Skeletal muscle tissue (tissue), 4 donors: ENCODE measurements around the gene EXOC6. TPM values are rescaled to one million over a fixed set of nuclear protein-coding genes. Genes with fewer than 3 reads are reported as not detected.

Experiments
- H3K27ac ChIP-seq: one replicate; pipeline ENCODE4 v1.7.0; 2013; ENCODE audit warnings: mild to moderate bottlenecking, low read depth, low read length, inconsistent platforms
- H3K27me3 ChIP-seq, 3 donors: one replicate each; pipeline ENCODE4 v1.7.0; 2013; ENCODE audit warnings: low read length in 3 of 3; ENCODE audit not compliant: control insufficient read depth in 3 of 3, insufficient read depth in 3 of 3
- H3K36me3 ChIP-seq, 3 donors: one replicate each; pipeline ENCODE4 v1.7.0; 2013; ENCODE audit warnings: low read length in 3 of 3; ENCODE audit not compliant: control insufficient read depth in 3 of 3, insufficient read depth in 3 of 3
- H3K4me1 ChIP-seq, 3 donors: one replicate each; pipeline ENCODE4 v1.7.0; 2013; ENCODE audit warnings: low read length in 3 of 3, mild to moderate bottlenecking in 3 of 3; ENCODE audit not compliant: control insufficient read depth in 3 of 3, insufficient read depth in 3 of 3
- H3K4me3 ChIP-seq, 3 donors: one replicate each; pipeline ENCODE4 v1.7.0; 2013; ENCODE audit warnings: low read length in 3 of 3
- H3K9ac ChIP-seq, 3 donors: one replicate each; pipeline ENCODE4 v1.7.0; 2013; ENCODE audit warnings: low read length in 3 of 3, mild to moderate bottlenecking in 3 of 3, moderate library complexity in 2 of 3, low read depth in 1 of 3
- H3K9me3 ChIP-seq, 3 donors: one replicate each; pipeline ENCODE4 v1.7.0; 2013; ENCODE audit warnings: low read length in 3 of 3; ENCODE audit not compliant: control insufficient read depth in 3 of 3
- total RNA-seq: library from RNA; depleted of rRNA; stranded (reverse); fragments of >200 nt; gene quantifications from one replicate; pipeline ENCODE4 v1.2.3, GENCODE V29; 2014
- donor health status: Osteomylitis.

The EXOC6 gene
- total RNA-seq, 1 donor from 2014 or later, result 54.8 TPM

DNA sequence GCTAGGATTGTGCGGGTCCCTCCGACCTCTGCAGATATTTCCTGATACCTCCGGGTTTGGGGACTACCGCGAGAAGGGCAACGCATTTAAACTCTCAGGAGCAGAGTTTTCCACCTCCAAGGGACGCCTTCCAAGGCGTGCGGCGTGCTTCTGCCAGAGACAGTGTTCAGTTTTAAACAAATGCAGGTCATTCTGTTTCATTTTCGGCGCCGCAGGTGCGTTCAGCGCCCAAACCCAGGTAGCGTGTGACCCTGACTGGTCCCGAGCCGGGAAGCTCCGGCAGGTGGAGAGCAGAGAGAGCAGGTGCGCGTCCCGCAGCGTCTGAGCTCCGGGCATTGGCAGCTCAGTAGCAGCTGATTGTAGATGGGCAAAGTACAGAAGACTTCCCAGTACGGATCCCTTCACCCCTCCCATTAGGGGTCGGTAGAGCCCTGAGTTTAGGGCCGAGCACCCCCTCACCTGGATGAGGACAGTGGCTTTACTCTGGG is 223.9 kb downstream of the EXOC6 start:
- Histone ChIP-seq H3K4me1 (peaks cover 28 to 43% (median 33%) of the 10 kb centered on the region in 3 donors), H3K27ac (no peak overlapping the region), H3K36me3 (no peaks in the 10 kb centered on the region), H3K9me3 (no peaks in the 10 kb centered on the region), H3K4me3 (peak overlapping the region; percentile 57 to 62 (median 58)), H3K9ac (peak overlapping the region in 2 of 3 donors; percentile 48 to 54), H3K27me3 (peaks cover 79 to 92% (median 86%) of the 10 kb centered on the region in 3 donors)

DNA sequence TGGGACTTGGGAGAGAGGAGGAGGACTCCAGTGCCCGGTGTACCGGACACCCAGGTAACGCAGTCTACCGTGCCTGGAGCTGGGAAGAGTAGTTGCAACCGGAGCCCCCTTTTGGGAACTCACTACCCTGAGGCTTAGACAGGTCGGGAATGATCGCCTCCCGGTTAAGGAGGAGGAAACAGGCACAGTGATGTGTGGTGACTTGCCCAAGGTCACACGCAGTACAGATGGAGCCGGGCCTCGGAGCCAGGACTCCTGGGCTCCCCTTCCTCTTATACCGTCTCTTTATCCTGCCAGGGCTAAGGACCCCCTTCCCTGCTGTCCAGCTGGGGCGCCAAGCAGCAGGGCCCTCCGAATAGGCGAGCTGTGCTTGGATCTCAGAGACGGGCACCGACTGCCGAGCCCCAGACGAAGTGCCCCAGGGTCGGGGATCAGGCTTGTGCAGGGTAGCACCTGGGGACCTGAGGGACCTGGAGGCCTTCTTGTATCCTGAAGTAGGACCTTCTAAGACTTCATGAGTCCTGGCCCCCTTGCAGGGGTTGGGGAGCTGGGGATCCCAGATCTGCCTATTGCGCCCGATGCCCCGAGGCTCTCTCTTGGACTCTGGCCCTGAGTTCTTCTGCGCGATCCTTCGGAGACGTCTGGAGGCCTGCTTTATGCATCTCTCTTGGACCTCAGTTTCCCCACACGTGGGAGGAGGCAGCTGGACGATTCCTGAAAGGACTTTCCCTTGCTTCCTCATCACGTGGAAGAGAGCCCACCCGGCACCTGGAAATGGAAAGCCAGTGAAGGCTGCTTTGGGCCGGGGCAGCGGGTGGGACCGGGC is 224.6 kb downstream of the EXOC6 start:
- Histone ChIP-seq H3K9me3 (no peaks in the 10 kb centered on the region), H3K9ac (peak overlapping the region in 1 of 3 donors; percentile 54), H3K36me3 (no peaks in the 10 kb centered on the region), H3K27me3 (peaks cover 74 to 89% (median 83%) of the 10 kb centered on the region in 3 donors), H3K4me1 (peaks cover 28 to 43% (median 33%) of the 10 kb centered on the region in 3 donors), H3K27ac (no peak overlapping the region), H3K4me3 (peak overlapping the region; percentile 57 to 62 (median 58))

DNA sequence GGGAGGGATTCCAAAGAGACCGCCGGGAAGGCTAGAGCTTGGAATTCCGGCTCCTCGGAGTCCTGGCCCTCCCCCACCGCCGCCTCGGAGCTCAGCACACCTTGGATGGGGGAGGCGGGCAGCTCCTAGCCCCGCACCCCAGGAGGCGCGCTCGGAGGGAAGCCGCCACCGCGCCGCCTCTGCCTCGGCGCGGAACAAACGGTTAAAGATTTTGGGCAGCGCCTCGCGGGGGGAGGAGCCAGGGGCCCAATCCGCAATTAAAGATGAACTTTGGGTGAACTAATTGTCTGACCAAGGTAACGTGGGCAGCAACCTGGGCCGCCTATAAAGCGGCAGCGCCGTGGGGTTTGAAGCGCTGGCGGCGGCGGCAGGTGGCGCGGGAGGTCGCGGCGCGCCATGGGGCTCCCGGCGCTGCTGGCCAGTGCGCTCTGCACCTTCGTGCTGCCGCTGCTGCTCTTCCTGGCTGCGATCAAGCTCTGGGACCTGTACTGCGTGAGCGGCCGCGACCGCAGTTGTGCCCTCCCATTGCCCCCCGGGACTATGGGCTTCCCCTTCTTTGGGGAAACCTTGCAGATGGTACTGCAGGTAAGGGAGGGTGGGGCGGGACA is 225.3 kb downstream of the EXOC6 start, which contains the start of gene CYP26A1:
TSS of gene CYP26A1 (plus strand) at position 355 of the 608 bp plus-strand sequence. CDS start at position 397, 42 bp downstream.
- peaks cover 67 to 85% (median 79%) of the 10 kb centered on the region in 3 donors for H3K27me3 ChIP-seq

DNA sequence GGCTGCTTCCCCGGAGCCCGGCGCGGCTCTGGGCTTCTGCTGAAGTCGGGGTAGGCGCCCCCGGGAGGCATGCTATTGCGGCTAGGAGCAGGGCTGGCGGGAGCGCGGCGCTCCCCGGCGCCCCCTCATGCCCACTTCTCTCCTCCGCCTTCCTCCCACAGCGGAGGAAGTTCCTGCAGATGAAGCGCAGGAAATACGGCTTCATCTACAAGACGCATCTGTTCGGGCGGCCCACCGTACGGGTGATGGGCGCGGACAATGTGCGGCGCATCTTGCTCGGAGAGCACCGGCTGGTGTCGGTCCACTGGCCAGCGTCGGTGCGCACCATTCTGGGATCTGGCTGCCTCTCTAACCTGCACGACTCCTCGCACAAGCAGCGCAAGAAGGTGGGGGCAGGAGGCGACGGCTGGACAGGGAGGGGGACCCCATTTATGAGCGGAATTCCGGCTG is 225.9 kb downstream of the EXOC6 start:
- Histone ChIP-seq H3K9ac (no peak overlapping the region), H3K27ac (no peak overlapping the region), H3K9me3 (no peaks in the 10 kb centered on the region), H3K27me3 (peaks cover 62 to 80% (median 75%) of the 10 kb centered on the region in 3 donors), H3K4me3 (peak overlapping the region; percentile 30 to 49 (median 31)), H3K36me3 (no peaks in the 10 kb centered on the region), H3K4me1 (peaks cover 27 to 33% (median 28%) of the 10 kb centered on the region in 3 donors)

More for the DNA sequence above, 225.3 kb downstream of the EXOC6 start, which contains the start of gene CYP26A1:
- H3K9ac ChIP-seq, result no peak within 1 kb of the TSS
- H3K27ac ChIP-seq, result no peak within 1 kb of the TSS
- peaks cover 28 to 37% (median 29%) of the 10 kb centered on the region in 3 donors for H3K4me1 ChIP-seq
- peak within 1 kb of the TSS; percentile 30 to 58 (median 57) for H3K4me3 ChIP-seq
- H3K9me3 ChIP-seq, result no peaks in the 10 kb centered on the region
- no peaks in the 10 kb centered on the region for H3K36me3 ChIP-seq

DNA sequence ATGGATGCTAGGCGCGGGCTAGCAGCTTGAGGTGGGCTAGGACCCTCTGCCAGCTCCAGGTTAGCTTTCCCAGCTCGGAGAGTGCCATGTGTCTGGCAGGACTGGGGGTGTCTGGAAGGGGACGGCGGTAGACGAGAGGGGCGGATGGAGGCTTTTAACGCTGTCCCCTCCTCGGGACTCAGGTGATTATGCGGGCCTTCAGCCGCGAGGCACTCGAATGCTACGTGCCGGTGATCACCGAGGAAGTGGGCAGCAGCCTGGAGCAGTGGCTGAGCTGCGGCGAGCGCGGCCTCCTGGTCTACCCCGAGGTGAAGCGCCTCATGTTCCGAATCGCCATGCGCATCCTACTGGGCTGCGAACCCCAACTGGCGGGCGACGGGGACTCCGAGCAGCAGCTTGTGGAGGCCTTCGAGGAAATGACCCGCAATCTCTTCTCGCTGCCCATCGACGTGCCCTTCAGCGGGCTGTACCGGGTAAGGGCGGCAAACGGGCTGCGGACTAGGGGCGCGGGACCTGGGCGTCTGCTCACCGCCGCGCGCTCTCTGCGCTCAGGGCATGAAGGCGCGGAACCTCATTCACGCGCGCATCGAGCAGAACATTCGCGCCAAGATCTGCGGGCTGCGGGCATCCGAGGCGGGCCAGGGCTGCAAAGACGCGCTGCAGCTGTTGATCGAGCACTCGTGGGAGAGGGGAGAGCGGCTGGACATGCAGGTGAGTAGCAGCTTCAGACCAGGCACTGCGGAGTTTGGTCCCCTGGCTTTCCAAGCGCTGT is 226.5 kb downstream of the EXOC6 start:
- Histone ChIP-seq H3K36me3 (no peaks in the 10 kb centered on the region), H3K27ac (no peak overlapping the region), H3K9ac (no peak overlapping the region), H3K9me3 (no peaks in the 10 kb centered on the region), H3K4me3 (peak overlapping the region in 2 of 3 donors; percentile 31 to 35), H3K27me3 (peaks cover 59 to 80% (median 79%) of the 10 kb centered on the region in 3 donors), H3K4me1 (peaks cover 27 to 33% (median 28%) of the 10 kb centered on the region in 3 donors)

DNA sequence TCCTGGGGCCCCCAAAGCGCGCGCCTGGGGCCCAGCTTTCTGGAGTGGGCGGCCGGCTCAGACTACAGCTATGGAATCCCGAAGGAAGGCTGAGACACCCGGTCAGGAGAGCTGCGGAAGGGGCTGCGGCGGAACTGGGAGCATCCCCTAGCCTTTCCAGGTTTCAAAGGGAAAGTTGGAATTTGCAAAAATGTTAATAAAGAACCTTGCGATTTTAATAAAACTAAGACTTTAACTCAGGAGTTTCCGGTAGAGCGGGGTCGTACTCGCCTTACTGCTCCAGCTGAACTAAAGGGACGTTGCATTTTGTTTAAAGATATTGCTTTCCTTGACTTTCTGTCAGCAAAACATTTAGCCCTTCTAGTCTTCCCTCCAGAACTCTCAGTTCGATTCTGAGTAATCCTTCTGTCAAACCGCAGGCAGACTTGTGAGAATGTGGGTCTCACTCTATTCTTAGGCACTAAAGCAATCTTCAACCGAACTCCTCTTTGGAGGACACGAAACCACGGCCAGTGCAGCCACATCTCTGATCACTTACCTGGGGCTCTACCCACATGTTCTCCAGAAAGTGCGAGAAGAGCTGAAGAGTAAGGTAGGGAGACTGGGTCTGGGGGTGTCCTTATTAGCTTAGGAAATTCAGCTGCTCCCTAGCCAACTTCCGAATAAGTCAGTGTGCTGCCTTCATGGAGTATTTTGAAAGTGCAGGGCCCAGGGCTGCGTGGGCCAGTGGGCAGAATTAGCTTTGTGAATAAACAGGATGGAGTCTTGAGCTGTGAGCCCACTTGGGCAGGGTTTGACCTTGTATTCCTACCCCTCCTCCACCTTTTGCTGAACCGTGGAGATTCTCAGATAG is 227.3 kb downstream of the EXOC6 start:
- Histone ChIP-seq H3K4me3 (no peak overlapping the region), H3K27ac (no peak overlapping the region), H3K4me1 (peaks cover 27 to 33% (median 28%) of the 10 kb centered on the region in 3 donors), H3K9me3 (no peaks in the 10 kb centered on the region), H3K36me3 (no peaks in the 10 kb centered on the region), H3K27me3 (peaks cover 57 to 79% (median 73%) of the 10 kb centered on the region in 3 donors), H3K9ac (no peak overlapping the region)

DNA sequence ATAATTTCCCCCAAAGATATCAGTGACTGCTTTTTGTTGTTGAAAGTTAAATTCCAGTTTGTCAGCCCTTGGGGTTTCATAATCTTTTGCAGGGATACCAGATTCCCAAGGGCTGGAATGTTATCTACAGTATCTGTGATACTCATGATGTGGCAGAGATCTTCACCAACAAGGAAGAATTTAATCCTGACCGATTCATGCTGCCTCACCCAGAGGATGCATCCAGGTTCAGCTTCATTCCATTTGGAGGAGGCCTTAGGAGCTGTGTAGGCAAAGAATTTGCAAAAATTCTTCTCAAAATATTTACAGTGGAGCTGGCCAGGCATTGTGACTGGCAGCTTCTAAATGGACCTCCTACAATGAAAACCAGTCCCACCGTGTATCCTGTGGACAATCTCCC is 228.6 kb downstream of the EXOC6 start:
- H3K27me3 ChIP-seq, result peaks cover 61 to 82% (median 69%) of the 10 kb centered on the region in 3 donors
- no peak overlapping the region for H3K9ac ChIP-seq
- H3K9me3 ChIP-seq, result no peaks in the 10 kb centered on the region
- no peak overlapping the region for H3K4me3 ChIP-seq
- H3K36me3 ChIP-seq, result no peaks in the 10 kb centered on the region
- H3K4me1 ChIP-seq, result peaks cover 24 to 31% (median 25%) of the 10 kb centered on the region in 3 donors
- H3K27ac ChIP-seq, result no peak overlapping the region

DNA sequence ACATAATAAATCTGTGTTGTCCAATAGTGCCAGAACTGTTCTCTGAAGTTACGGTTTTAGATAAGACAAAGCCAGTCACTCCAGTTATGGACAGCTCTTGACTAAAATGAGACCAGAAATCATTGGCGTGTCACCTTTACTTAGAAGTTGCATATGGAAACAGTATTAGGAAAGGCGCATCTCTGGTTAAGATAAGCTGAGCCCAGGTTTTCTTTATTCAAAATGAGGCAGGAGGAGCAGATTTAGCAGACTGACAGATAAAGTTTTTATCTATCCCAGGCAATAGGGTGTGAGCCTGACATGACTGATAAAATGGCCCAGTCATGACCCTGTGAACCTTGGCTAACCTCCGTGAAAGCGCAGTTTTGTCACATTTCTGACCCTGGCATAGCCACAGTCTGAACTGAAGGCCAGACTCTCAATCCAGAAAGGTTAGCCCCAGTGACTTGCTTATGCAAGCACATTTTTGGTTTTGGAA is 229.6 kb downstream of the EXOC6 start:
- peaks cover 51 to 75% (median 60%) of the 10 kb centered on the region in 3 donors for H3K27me3 ChIP-seq
- no peaks in the 10 kb centered on the region for H3K9me3 ChIP-seq
- no peak overlapping the region for H3K27ac ChIP-seq
- H3K36me3 ChIP-seq, result no peaks in the 10 kb centered on the region
- H3K4me3 ChIP-seq, result no peak overlapping the region
- no peak overlapping the region for H3K9ac ChIP-seq
- H3K4me1 ChIP-seq, result peaks cover 14 to 20% (median 17%) of the 10 kb centered on the region in 3 donors
